Suppressor macrophage treated with lipopolysaccharide for 1 hour (primary cell): ENCODE results near the gene PPM1M.

ENCODE experiments used
- DNase-seq, 3 donors: peaks; one replicate each; pipeline ENCODE4 v3.0.0-alpha.2; 2020 to 2022

The PPM1M gene

GRCh38 chr3:52245322-52246263 lies at the start of gene PPM1M:
TSS of gene PPM1M (plus strand) at chr3:52245759. CDS start at chr3:52245825, 66 bp downstream.
- peak; percentile 64 to 77 (median 69) for DNase-seq

GRCh38 chr3:52195823-52196331 lies 49.7 kb upstream of the PPM1M start:
- peak; percentile 92 to 98 (median 96) for DNase-seq

GRCh38 chr3:52196977-52197376 lies 48.6 kb upstream of the PPM1M start:
- DNase-seq = no peak

- no peak for DNase-seq
Measured at GRCh38 chr3:52197499-52197841, 48.1 kb upstream of the PPM1M start.

GRCh38 chr3:52197842-52198625 lies 47.5 kb upstream of the PPM1M start, which contains the start of gene ALAS1:
TSS of gene ALAS1 (plus strand) at chr3:52198160. CDS start at chr3:52199242, 1,082 bp downstream.
- DNase-seq = peak; percentile 97 to 99 (median 98)

- no peak for DNase-seq
Measured at GRCh38 chr3:52198643-52199608, 46.6 kb upstream of the PPM1M start.

- DNase-seq = peak; percentile 37 to 73 (median 64)
Measured at GRCh38 chr3:52200981-52201679, 44.4 kb upstream of the PPM1M start.

- DNase-seq = peak; percentile 82 to 92 (median 89)
Measured at GRCh38 chr3:52202384-52203077, 43.0 kb upstream of the PPM1M start.

- no peak for DNase-seq
Measured at GRCh38 chr3:52203701-52204100, 41.9 kb upstream of the PPM1M start.

- DNase-seq = peak; percentile 76 to 84 (median 79)
Measured at GRCh38 chr3:52204337-52205073, 41.1 kb upstream of the PPM1M start.

GRCh38 chr3:52205727-52206372 lies 39.7 kb upstream of the PPM1M start:
- DNase-seq = no peak

GRCh38 chr3:52208556-52208955 lies 37.0 kb upstream of the PPM1M start:
- no peak for DNase-seq

GRCh38 chr3:52210037-52210436 lies 35.5 kb upstream of the PPM1M start:
- DNase-seq = no peak

GRCh38 chr3:52210550-52211046 lies 35.0 kb upstream of the PPM1M start:
- peak; percentile 68 to 83 (median 79) for DNase-seq

GRCh38 chr3:52211268-52211891 lies 34.2 kb upstream of the PPM1M start:
- no peak for DNase-seq

- no peak for DNase-seq
Measured at GRCh38 chr3:52213005-52213404, 32.6 kb upstream of the PPM1M start.

- no peak for DNase-seq
Measured at GRCh38 chr3:52213901-52214300, 31.7 kb upstream of the PPM1M start.

GRCh38 chr3:52215351-52215750 lies 30.2 kb upstream of the PPM1M start:
- DNase-seq = no peak
